Fibroblast of lung (primary cell): ENCODE measurements around the gene NELFB.
A peak's percentile ranks its signal among the peaks of the same experiment; 100 is the strongest.

ENCODE experiments used
- EZH2 ChIP-seq: IDR thresholded peaks from 2 replicates; pipeline ENCODE4 v1.5.1; 2012; ENCODE audit warnings: low read length, control low read depth, mild to moderate bottlenecking; ENCODE audit errors: missing control alignments
- TF ChIP-seq, protein P1 (sequence below), 2 donors: IDR thresholded peaks in 1 of 2; conservative IDR thresholded peaks in 1 of 2; 1 replicate in 1 of 2; 2 replicates in 1 of 2; pipeline ENCODE4 v1.5.1; 2011 to 2012; ENCODE audit warnings: low read length in 2 of 2, control low read depth in 1 of 2, inconsistent platforms in 1 of 2, low read depth in 1 of 2, mild to moderate bottlenecking in 1 of 2

DNA sequence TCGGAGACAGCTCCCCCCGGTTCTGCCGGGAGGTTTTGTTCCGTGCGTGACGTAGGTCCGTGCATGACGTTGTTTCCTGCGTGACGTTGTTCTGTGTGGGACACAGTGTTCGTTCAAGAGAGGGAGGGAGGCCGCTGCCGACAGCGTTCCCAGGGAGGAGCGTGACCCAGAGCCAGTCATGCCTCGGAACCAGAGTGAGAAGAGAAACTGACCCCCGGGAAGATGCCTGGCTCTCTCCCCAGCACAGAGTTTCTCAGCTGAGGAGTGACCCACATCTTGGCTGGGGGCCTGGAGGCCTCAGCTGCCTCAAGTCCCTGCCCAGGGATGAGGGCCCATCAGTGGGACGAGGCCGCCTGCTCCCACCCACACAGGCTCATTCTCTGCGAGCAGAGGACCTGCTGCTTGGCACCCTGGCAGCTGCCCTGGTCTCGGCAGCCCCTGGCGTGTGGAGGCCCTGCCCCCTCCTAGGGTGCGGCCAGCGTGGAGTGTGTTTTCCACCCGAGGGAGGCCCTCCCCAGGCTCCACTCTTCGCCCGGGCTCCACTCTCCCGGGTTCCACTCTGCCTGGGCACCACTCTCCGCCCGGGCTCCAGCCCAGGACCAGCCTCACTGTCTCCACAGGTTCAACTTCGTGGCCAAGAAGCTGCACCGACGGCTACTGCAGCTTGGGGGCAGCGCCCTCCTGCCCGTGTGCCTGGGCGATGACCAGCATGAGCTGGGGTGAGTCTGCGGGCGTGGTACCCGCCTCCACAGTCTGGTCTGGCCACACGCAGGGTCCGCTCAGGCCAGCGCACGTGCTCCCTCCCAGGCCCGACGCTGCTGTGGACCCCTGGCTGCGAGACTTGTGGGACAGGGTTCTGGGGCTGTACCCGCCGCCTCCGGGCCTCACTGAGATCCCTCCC lies 41.7 kb upstream of the NELFB start:
- TF ChIP-seq EZH2: no peak
- TF ChIP-seq, protein P1, sequence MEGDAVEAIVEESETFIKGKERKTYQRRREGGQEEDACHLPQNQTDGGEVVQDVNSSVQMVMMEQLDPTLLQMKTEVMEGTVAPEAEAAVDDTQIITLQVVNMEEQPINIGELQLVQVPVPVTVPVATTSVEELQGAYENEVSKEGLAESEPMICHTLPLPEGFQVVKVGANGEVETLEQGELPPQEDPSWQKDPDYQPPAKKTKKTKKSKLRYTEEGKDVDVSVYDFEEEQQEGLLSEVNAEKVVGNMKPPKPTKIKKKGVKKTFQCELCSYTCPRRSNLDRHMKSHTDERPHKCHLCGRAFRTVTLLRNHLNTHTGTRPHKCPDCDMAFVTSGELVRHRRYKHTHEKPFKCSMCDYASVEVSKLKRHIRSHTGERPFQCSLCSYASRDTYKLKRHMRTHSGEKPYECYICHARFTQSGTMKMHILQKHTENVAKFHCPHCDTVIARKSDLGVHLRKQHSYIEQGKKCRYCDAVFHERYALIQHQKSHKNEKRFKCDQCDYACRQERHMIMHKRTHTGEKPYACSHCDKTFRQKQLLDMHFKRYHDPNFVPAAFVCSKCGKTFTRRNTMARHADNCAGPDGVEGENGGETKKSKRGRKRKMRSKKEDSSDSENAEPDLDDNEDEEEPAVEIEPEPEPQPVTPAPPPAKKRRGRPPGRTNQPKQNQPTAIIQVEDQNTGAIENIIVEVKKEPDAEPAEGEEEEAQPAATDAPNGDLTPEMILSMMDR (conservative IDR thresholded peaks at IDR 0.05 in 1 of 2, IDR thresholded peaks at IDR 0.05 in 1 of 2; ENCODE audit: low read depth in 1 of 2, low read length in 2 of 2): peak in 1 of 2 donors; percentile 19
